ENCODE data around the gene KRT23.
A peak's percentile ranks its signal among the peaks of the same experiment; 100 is the strongest.

KRT23 gene

DNA sequence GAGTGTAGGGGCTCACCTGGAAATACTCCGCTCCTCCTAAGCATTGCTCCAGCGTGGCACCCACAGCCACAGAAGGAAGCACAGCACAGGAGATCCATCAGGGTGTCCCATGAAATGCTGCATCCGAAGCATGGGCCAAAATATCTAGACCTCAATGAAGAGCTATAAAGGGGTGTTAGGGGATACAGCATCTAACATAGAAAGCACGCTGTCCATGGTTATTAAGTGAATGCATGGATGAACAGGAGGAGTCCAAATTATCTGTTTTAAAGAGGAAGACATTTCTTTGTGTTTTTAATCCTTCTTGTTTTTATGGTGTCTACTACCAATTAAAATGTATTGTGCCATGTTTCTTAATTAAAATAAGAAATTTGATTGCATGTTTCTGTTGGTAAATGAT lies 30.8 kb downstream of the KRT23 start:
- DNase-seq: no peak

DNA sequence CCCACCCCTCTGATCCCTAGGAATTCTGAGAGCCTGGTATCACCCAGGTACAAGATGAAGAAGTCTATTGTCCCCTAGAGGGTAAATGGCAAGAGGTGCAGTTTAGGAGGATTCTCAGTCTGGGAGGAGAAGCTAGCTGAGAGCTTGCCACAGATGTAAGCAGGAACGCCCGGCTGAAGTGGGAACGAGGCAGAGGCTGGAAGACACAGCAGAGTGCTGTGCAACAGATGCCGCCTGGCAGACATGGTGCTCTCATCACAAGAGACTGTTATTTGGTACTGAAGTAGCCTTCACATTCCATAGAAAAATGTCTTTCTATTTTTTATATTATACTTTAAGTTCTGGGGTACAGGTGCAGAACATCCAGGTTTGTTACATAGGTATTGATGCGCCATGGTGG lies 32.1 kb downstream of the KRT23 start:
- DNase-seq: no peak

DNA sequence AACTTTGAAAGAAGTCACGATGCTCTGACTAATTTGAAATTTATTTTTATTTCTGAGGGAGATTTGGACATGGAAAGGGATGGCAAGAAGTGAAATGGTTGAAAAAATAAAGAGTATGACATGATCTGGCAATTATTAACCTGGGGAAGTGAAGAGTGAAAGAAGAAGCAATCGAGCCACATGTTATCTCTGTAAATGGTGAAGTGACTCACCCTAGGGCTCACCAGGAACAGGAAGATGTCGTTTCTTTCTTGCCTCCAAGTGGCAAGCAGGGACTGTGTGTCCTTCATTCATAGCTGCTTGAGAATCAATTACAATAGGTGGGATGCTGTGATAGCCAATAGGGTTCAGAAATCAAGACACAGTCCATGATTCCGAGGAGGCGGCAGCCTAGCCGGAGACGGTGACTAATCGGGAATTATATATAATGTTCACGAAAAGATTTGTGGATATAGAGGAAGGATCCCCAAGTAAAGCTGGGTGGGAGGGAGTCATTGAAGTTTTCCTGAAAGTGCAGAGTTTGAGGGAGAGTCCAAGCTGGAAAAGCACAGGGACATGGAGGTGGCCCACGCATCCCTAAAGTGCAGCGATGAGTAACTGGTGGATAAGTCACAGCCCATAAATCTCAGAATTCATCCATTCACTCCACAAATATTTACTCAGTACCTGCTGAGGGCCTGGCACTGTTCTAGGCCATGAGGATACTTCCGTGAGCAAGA lies 34.2 kb downstream of the KRT23 start:
- DNase-seq: no peak

DNA sequence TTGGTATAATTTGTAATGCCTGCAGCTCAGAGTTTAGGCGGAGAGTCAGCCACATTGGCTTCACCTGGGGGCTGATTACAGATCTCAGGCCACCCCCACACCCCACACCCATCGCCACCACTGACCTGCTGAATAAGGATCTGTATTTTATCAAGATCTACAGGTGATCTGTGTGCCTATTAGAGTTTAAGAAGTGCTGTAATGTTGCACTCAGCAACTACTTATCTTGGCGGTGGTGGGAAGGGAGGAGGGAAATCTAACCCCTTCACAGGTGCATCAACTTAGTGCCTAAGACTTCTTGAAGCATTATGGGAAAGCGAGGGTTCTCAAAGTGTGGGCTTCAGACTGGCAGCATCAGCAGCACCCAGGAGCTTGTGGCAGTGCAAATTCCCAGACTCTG lies 34.9 kb downstream of the KRT23 start:
- DNase-seq: no peak

DNA sequence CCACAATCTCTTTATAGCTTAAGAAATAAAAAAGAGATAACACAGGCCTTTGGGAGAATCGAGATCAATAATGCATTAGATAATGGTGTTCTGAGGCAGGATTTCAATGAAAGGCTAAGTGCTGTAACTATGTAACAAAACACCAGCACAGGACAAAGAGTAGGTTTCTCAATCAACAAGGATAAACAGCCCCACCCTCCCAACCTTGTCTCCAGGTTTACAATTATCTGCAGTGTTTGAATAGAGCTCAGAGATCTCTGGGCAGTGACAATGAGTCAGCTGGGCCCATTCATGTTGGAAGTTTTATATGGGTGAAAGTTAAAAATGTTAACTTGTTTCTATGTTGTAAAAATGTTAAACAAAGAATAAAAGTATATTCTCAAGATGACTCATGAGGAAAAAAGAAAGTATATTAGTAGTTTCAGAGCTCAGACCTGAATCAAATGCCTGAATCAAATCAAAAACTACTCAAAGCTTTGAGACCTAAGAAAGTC lies 35.4 kb downstream of the KRT23 start:
- DNase-seq: peak; percentile 9

DNA sequence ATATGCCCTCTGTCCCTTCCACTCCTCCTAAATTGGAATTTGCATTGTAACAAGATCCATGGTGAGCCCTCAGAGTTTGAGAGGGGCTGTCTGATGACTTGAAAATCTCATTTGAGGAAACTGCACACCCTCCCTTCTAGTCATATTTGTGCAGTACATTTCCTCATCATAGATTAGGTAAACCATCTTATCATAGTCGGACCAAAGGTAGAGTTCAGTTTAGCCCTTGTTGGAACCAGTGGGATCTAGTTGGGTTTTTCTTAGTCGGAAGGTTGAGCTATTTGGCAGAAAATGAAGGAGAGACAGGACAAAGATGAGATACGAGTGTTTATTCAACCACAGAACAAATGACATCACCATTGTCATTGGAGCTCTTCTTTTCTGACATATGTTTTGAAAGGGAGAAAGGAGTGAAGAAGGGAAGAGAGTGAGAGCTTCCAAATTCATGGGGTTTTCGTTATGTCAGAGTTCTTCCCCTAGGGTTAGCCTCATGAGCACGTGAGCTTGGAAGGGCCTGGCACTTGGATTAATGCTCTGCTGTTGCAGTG lies 36.6 kb downstream of the KRT23 start:
- no peak for DNase-seq

DNA sequence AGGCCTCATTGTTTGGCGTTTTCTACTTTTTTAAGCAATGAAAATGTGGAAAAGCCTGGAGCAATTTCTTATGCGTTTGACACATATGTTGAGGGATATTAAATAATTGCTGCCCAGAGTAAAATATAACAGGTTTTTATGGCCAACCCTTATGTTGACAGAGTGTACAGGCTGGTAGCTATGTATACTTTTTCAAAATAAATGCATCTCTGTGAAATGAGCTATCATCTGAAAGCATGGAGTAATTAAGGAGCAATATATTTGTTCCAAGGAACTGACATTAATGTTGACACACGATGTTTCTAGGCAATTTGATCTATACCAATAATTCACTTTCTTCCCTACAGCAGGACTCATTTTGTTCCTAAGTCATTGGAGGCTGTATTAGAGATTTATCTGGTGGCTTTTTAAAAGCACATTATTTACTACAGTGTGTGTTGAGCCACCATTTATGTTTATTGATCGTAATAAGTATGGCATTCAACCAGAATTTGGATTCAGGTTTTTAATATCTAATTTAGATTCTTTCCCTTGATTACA lies 40.5 kb downstream of the KRT23 start:
- no peak for DNase-seq

DNA sequence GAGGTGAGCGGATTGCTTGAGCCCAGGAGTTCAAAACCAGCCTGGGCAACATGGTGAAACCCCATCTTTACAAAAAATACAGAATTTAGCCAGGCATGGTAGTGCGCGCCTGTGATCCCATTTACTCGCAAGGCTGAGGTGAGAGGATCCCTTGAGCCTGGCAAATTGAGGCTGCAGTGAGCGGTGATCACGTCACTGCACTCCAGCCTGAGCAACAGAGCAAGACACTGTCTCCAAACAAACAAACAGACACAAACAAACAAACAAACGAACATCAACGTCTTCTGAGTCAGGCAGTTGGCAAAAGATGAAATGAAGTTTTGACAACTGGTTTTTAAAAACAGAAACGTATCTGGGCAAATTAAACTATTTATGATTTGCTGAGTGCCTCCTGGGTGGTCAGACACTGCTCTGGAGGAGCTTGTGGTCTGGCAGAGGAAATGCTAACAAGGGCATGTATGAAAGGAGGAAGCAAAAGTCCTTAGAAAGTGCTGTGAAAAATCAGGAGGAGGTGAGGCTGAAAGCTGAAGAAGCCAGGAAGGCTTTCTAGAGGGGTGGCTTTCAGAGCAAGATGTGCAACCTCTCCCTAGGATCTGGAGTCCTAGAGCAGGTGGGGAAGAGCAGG lies 42.2 kb downstream of the KRT23 start:
- DNase-seq: no peak

DNA sequence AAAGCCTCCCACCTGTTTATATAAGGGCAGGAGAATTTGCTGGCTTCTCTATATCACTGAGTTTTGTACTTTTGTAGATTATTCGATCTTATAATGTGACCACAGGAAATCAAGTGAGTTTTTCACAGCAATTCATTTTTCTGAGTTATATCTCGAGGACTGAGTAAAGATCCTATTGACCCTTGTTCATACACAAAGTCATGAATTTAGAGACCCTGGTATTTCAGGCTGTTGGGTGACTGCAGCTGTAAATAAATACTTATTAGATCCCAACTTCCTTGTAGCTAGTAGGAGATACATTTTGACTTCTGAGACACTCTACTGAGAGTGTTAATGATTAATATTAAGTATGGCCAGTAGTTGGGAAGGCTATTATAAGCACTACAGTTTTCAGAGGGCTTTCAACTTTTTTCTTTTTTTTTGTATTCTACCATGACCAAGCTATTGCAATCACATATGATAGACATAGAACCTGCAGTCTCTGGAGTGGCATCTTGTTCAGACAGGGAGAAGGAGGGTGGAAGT lies 49.2 kb downstream of the KRT23 start:
- DNase-seq: no peak

DNA sequence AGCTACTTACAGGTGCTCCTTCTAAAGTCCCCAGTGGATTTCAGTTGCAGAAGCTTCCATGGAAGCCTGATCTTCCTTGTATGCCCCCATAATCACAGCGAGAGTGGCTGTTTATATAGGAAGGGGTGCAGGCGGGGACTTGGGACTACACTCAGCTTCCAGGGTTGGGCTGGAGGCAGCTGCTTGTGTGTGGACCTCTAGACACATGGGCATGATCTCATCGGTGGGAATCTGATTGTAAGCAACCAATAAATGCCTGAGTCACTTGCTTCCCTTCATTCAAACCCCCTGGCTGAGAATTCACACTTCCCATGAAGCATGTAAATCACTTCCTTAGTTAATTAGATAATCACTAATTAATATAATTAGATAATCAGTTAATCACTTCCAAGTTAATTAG lies 51.4 kb downstream of the KRT23 start:
- no peak for DNase-seq

DNA sequence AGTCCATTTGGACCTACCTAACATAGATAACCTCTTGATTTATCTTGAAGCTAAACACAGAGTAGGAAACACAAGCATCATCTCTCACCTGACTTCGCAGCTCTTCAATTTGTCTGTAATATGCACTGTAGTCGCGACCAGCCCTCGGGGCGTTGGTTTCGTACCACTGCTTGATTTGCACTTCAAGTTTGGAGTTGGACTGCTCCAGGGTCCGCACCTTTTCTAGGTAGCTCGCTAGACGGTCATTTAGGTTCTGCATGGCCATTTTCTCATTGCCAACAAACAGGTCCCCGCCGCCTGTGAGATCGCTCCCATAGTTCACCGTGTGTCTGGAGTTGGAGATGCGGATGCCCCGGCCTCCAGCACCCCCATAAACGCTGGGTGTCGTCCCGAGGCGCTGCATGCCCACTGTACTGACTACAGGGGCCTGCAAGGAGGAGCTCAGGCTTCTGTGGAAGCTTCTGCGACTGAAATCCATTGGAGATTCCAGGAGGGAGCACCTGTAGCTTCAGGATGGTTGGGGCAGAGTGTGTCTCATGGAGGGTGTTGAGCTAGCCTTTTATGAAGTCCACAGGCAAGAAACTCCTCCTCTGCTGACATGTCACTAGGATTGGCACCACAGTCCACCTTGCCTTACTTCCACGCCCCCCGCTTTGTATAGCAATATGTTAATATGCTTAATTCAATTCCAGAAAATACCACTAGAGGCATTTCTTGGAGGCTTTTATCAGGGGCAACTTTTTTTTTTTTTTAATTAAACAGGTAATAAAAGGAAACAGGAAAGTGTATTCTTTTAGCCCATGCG lies 52.5 kb downstream of the KRT23 start, which contains the start of gene KRT20:
TSS of gene KRT20 (minus strand) at position 535 of the 805 bp plus-strand sequence. CDS start at position 478, 57 bp downstream.
- no peak for DNase-seq

DNA sequence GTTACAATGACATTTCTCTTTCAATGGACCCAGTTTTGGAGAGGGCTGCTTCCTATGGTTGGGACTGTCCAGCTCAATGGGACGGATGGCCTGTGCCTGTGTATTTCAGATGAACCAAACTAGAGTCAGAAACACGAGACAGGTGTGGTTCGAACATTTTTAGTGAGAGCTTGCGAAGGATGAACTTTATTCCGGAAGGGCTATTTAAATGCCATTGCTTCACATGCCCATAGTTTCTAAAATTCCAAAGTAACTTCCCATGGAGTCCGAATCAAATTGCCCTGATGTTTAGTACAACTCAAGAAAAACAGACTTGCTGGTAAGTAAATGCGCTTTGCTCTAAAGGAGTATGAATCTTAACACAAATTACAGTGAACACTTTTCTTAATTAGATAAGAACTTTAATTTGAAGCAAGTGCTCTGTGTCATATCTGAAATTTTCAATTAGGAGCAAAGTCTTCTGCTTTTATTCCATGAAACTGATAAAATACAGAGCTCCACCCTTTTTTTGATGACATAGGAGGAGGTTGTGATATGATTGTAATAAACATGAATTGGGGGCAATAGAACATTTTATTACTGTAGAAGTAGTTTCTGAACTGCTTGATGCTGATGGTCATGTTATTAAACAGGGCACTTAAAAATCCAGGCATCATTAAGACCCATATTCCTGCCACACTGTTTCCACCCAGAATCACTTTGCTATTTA lies 53.7 kb downstream of the KRT23 start:
- DNase-seq: no peak

DNA sequence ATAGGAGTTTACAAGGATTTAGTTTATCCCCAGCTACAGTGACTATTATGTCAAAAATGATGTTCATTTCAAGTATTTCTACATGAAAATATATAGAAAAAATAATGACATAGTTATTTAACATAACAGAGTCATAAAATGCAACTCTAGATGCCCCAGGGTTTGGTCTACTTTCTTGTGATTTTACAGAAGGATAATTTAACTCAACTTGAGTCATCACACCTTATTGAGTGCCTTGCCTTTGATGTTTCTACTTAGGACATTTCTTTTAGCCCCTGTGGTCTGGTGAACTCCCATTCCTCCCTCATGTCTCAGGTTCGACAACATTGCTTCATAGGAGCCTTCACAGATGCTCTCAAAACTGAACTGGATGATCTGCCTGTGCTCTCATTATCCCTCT lies 54.4 kb downstream of the KRT23 start:
- DNase-seq: no peak

DNA sequence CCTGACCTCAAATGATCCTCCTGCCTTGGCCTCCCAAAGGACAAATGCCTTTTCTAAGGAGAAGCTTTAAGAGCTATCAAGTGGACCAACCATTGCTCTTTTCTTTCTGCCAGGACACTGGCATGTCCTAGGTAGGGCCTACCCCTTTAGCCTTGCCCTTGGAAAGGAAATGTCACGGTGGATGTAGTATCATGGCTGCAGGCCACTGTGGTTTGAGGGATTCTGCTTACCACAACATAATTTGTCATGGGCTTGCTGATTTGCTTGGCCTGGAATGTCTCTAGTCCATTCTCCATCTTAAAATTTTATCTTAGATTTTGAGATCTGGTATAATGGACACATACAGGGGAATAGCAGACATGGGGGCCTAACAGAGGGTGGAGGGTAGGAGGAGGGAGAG lies 58.4 kb downstream of the KRT23 start:
- no peak for DNase-seq

DNA sequence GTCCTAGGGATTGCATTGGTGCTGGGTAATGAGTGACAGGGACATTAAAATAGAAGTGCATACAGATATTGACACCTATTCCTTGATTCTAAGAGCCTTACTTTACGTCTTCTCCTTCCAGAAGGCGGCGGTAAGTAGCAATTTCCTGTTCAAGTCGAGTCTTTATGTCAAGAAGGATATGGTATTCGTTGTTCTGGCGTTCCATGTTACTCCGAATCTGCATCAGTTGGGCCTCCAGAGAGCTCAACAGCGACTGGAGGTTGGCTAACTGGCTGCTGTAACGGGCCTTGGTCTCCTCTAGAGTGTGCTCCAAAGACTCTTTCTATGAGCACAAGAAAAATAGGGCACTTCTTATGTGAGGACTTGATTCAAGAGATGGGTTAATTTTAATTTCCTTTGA lies 59.4 kb downstream of the KRT23 start:
- no peak for DNase-seq

DNA sequence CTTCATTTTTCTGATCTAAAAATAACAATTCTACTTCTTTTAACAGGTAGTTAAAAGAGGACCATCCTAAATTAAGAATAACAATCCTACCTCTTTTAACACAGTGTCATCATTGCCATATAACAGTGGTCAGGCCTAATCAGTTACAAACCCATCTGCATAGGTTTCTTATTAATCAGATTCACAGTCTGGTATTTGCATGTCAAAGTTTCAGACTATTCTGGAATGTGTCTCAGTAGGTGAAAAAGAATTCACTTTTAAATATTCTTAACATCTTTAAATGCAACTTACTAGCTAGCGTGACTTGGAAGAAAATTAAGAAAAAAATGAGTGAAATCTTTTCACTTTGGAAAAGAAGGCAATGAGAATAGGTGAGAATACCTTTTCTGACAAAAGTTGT lies 63.6 kb downstream of the KRT23 start:
- DNase-seq: no peak

DNA sequence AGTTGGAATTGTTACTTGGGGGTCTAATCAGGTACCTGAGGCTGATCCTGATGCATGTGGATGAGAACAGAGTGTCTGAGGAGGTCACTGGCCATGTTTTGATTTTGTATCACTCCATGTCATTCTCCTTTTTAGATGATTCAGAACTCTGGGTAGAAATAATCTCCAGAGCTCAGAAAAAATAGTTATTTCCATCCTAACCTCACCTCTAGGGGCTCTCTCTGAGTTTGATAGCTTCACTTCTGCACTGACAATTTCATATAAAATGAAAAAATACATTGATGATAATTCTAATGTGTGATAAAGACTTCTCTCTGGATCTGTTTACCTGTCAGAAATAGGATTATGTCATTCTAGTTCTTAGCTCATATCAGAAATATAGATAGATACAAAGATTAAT lies 64.2 kb downstream of the KRT23 start:
- DNase-seq: no peak
